ENCODE measurements around the gene ZC2HC1B.
"Not testable (repeated sequence)": the region's sequence is repeated elsewhere in the genome, so short reads cannot be mapped to it uniquely, and the experiment has no call there.

DNA sequence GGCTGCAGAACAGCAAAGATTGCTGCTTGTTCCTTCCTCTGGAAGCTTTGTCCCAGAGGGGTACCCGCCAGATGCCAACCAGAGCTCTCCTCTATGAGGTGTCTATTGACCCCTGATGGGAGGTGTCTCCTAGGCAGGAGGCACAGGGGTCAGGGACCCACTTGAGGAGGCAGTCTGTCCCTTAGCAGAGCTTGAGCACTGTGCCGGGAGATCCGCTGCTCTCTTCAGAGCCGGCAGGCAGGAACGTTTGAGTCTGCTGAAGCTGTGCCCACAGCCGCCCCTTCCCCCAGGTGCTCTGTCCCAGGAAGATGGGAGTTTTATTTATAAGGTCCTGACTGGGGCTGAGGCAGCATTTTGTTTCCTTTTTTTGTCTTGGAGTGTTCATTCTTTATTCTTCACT lies 7.5 kb upstream of the ZC2HC1B start:
- not testable (repeated sequence) for TF ChIP-seq CTCF (IDR thresholded peaks at IDR 0.05; ENCODE audit: insufficient read depth, low read length); GABPA (IDR thresholded peaks at IDR 0.05; ENCODE audit: low read depth); POLR2AphosphoS5 (IDR thresholded peaks at IDR 0.05; ENCODE audit: low read depth); REST (IDR thresholded peaks at IDR 0.05; ENCODE audit: insufficient replicate concordance, low read depth); SPI1 (IDR thresholded peaks at IDR 0.05; ENCODE audit: borderline replicate concordance, low read depth)
